ENCODE results near the gene AKAP6.

GRCh38 chr14:32342847-32343194, 13.7 kb downstream of the AKAP6 start:
- no peak for TF ChIP-seq POLR2AphosphoS5 (IDR thresholded peaks at IDR 0.05)
- no peak for TF ChIP-seq POLR2A (IDR thresholded peaks at IDR 0.05)
- TF ChIP-seq CTCF (IDR thresholded peaks at IDR 0.05), result no peak
- TF ChIP-seq EP300 (IDR thresholded peaks at IDR 0.05), result no peak
